Loucy (cell line): ENCODE data around the gene SYNPO2L.
"Not testable (repeated sequence)": the region's sequence is repeated elsewhere in the genome, so short reads cannot be mapped to it uniquely, and the experiment has no call there.

Experiments used
- EZH2phosphoT487 ChIP-seq: fragments of 200-600 bp; IDR thresholded peaks from 2 replicates; pipeline ENCODE4 v1.6.1; 2018; ENCODE audit warnings: antibody characterized with exemption, mild to moderate bottlenecking, moderate library complexity, borderline replicate concordance
- TF ChIP-seq, protein P1 (sequence below): fragments of 200-600 bp; sonication (generic); conservative IDR thresholded peaks from 2 replicates; pipeline ENCODE4 v1.5.1; 2014; ENCODE audit warnings: mild to moderate bottlenecking, antibody characterized with exemption, low read length

GRCh38 chr10:73687641-73688040, 31.8 kb upstream of the SYNPO2L start:
- TF ChIP-seq, protein P1, sequence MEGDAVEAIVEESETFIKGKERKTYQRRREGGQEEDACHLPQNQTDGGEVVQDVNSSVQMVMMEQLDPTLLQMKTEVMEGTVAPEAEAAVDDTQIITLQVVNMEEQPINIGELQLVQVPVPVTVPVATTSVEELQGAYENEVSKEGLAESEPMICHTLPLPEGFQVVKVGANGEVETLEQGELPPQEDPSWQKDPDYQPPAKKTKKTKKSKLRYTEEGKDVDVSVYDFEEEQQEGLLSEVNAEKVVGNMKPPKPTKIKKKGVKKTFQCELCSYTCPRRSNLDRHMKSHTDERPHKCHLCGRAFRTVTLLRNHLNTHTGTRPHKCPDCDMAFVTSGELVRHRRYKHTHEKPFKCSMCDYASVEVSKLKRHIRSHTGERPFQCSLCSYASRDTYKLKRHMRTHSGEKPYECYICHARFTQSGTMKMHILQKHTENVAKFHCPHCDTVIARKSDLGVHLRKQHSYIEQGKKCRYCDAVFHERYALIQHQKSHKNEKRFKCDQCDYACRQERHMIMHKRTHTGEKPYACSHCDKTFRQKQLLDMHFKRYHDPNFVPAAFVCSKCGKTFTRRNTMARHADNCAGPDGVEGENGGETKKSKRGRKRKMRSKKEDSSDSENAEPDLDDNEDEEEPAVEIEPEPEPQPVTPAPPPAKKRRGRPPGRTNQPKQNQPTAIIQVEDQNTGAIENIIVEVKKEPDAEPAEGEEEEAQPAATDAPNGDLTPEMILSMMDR = not testable (repeated sequence)
- not testable (repeated sequence) for TF ChIP-seq EZH2phosphoT487
